Stimulated activated CD8-positive, alpha-beta memory T cell treated with anti-CD3 and anti-CD28 coated beads, Interleukin-4, amount 100 ng/mL, for 1 hour (primary cell): ENCODE data around the gene LRRFIP2.

Experiments
- DNase-seq, 2 donors: peaks; one replicate each; pipeline ENCODE4 v3.0.0-alpha.2; 2020; ENCODE audit warnings: low read depth in 2 of 2, low spot score in 1 of 2

The LRRFIP2 gene

DNA sequence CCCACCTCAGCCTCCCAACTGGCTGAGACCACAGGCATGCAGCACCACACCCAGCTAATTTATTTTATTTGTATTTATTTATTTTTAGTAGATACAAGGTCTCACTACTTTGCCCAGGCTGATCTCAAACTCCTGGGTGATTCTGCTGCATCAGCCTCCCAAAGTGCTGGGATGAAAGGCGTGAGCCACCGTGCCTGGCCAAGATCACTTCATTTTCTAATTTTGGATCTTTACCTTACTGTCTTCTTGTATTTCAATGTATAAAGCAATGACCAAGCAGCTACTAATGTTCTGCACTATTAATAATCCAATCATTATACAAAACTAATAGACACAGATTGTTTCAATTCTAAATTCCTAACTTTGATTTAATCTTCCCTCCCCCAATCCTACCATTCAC is 56.2 kb downstream of the LRRFIP2 start:
- DNase-seq, result no peak

DNA sequence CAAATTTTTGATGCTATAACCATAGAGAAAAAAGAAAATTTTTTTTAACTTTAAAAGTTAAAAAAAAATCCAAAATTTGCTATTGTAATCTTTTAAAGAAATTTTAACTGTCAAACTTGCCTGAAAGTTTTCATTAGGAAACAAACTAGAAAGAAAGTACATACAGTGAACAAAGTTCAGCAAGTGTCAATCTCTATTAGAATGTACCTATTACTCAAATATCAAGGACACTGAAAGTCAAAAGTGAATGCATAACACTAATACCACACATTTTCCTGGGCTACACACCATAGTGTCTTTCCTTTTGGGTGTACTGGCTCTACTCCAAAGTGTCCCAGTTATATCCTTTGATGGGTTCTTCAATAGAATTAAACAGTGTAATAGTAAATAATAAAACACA is 56.8 kb downstream of the LRRFIP2 start:
- no peak for DNase-seq

DNA sequence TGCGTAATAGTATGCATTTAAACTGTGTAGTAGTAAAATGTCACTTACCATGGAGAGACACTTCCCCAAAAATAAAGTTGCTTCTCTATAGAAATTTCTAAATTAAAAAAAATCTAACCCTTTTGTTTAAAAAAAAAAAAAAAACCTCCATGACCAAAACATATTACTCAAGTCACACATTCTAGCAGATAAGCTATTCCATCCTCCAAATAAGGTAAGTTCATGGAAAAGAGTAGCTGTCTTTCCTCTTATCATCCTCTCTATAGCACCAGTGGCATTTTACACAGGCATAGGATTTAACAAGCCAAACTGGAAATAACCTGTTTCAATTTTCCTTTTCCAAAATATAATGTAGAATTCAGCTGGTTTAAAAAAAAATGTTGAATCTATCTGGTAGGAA is 57.4 kb downstream of the LRRFIP2 start:
- no peak for DNase-seq

DNA sequence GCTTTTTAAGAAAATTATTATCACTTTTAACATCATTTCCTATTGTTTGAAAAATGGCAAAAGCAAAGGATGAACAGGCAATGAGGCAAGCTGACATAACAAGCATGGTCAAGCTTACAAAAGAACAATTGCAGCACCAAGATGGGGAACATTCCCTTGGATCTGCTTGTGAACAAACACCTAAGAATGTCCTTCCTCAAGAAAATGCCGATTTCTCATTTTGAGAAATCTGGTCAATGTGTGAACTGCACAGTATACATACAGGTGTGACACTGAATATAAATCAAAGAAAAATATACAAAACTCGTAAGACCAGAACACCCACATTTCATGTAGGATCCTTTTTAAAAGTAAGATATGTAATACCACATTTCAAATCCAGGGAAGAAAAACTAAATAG is 58.9 kb downstream of the LRRFIP2 start:
- no peak for DNase-seq

DNA sequence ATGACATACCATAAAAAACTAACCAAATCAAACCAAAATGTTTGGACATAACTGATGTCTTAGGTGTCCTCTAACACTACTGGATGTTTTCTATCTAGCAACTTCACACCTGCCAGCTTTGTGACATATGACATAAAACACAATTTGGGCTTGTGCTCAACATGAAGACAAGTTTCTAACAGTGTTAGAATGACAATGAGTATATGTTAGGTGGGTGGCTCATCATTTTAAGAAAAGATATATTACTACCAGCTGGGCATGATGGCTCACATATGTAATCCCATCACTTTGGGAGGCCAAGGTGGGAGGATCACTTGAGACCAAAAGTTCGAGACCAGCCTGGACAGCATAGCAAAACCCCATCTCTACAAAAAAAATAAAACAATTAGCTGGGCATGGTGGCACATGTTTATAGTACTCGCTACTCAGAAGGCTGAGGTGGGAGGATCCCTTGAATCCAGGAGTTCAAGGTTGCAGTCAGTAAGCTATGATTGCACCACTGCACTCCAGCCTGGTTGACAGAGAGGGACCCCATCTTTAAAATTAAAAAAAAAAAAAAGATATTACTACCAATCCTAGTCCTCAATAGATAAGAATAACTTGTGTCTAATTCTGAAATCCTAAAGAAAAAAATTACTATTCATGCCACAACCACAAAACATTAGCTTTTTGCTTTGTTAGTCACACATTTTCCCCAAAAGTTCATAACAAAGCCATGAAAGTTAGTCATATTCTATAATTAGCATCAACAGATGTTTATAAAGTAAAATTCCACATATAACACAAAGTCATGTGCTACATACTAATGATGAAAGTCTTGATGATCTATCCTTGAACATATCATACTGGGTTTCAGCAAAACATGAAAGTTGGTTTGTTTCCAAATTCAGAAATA is 59.9 kb downstream of the LRRFIP2 start:
- DNase-seq, result no peak

DNA sequence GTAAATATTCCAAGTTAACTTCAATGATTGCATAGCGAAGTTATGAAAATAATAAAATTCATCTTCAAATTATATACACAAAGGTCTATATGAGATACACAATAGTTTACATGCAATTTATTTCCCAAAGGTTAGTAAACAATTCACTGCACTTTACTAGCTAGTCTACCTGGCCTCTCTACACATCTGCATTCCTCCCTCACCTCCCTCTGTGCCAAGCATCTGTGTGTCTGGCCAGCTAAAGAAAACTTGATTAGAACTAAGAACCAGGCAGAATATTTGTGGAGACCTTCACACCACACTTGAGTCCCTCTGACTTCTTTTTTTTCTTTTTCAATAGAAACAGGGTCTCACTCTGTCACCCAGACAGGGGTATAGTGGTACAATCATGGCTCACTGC is 61.4 kb downstream of the LRRFIP2 start:
- no peak for DNase-seq

DNA sequence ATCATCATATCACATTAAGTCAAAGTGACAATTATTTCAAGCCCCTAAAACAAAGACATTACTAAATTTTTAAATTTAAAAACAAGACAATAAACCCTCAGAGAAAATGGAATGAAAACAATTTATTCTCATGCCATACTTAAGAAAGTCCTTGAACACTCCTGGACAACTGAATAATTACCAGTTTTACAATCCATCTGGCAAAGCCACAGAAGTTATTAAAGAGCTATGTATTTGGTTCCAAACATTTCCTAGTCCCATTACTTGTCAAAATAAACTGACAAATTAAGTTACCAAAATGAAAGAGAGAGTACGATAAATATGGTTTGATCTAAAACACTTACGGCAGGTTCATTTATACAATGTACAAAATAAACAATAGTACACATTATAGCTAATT is 63.2 kb downstream of the LRRFIP2 start:
- no peak for DNase-seq

DNA sequence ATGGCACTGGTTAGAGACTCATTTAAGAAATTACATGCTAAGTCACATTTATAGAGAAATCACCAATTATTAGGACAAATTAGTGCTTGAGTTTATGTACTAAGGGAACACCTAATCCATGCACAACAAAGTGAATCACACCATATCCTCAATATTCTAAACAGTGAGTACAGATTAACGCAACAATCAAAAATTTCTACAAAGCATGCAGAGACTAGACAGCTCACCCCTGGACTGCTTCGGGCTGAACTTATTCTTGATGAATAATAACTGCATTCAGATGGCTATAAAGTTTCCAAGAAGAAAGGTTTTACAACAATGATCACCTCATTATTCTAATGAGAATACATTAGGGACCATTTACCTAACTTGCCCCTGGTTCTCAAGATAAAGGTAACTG is 66.5 kb downstream of the LRRFIP2 start:
- DNase-seq, result no peak

DNA sequence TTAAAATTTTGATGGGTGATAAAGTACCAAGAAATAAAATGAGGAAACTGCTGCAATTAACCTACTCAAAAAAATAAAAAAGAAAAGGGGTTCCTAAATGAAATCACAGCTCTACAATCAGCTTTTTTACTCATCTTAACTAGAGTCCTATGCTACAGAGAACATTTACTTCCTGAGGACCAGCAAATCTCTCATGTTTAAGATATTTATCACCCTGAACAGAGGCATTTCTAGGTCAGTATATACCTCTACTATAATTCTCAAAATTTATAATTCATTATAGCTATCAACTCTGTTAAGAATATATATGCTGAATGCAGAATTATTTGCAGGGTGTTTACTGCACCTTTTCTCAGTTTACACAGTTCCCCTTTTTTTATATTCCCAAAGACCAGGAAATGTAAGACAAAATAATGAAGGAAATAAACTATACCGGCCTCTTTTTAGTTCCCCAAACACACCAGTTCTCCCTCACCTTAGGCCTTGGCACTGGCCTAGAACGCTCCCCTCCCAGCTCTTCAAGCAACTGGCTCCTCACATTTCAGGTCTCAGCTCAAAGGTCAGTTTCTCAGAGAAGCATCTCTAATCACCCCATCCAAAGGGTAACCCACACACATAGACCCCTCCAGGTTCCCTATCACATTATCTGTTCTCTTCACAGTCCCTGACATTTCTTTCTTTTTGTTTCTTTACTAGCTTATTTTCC is 71.1 kb downstream of the LRRFIP2 start:
- no peak for DNase-seq

DNA sequence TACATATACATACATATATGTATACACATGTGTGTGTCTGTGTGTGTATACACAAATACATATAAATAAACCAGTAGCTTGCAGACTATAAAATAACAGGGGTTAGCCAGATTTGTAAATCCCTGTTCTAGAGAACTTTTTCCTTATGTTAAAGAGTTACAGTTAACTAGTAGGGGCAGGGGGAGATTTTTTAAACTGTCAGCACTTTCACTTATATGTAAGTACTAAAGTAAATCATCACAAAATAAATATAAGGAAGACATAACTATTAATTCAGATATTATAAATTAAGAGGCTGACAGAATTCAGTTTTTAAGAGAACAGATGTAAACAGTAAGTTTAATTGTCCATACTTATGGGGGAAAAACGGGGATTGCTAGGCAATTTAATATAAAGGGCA is 74.0 kb downstream of the LRRFIP2 start:
- DNase-seq, result no peak

DNA sequence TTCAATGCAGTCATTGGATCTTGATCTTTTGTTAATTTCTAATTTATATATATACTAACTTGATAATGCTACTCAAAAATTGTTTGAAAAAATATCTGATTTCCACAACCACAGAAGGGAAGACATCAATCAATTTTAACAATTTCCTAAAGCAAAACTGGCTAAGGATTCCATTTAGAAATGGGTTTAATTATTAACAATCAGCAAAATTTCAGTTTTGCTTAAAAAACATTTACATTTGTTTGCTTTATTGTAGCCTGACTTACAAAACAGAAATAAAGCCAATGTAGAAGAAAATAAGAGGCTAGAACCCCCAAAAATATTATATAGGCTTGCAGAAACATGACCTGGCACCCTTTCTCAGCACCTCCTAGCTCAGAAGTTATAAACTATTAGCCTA is 74.9 kb downstream of the LRRFIP2 start:
- DNase-seq, result no peak

DNA sequence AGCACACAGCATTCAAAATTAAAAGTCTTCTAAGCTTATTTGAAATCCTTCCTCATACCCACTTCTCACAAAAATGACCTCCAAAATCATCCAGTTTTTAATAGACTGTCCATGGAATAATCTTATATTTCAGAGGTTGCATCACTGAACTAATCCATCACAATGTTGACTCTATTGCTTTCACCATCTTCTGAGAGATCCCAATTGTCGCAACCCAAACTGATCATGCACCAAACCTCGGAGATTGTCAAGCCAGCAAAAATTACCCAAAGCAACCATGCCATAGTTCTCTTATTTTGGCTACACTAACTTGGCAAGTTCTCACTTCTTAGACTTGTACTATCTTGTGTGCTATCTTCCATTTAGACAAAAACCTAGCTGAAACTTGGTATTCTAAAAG is 75.5 kb downstream of the LRRFIP2 start:
- DNase-seq, result no peak

DNA sequence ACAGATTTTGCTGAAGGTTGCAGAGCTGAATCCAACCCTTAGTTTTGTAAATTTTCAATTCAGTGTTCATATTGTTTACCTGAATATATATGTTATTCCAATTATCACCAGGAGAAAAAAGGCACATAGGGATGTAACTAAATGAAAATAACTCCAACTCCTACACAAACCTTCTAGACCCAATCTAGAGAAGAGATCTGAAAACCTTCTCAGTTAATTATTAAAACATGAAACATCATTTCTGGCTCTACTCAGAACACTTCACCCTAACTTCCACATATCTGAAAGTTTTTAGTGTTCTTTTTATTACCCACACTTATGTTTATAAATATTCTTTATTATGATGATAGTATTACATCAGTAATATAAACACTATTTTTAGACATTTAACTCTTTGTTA is 76.6 kb downstream of the LRRFIP2 start:
- DNase-seq, result no peak

DNA sequence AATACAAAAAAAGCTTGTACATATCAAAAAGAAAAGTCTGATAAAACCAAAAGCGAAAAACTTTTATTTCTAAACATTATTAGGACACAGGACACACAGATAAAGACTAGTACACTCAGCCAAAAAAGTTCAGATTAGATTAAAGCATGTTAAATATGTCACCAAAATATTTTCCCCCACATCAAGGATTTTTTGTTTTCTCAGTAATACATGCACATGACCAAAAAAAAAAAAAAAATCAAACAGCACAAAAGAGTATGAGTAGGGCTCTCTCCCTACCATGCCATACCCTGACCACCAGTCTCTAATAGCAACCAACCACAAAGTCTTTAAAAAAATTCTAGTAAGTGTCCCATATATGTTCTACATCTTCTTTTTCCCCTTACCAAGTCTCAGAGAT is 77.4 kb downstream of the LRRFIP2 start:
- DNase-seq, result no peak

DNA sequence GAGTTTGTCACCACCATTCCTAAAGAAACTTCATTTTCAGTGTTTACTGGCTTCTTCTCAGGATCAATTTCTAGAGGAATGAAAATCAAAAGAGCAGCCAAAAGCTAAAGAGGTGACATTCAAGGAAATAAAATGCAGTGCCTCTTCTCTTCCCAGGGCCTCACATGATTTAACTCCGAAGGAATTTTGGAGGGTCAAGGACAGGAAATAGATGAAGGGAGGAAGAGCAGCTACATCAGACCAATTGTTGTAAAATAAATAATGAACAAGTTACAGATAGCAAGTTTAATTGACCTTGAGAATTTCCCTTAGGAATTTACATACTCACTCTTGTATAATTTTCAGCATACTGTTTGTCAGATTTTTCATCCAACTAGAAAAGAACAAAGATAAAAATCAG is 78.1 kb downstream of the LRRFIP2 start:
- DNase-seq, result no peak

DNA sequence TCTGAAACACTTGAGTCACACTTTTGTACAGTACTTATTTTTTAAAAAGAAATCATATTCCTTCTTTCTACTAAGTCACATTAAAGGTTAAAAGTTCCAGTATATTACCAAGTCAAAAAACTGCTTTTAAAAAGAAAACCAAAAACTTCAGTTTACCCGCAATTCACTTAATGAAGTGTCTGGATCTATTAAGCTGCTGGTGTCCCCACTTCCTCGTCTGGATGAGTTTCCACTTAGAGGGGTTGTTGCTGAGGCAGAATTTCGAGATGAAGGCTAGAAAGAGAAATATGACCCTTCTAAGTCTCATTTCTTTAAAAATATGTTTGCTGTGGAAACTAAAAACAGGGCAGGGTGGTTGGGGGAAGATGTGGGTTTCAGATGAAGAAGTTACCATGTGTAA is 79.7 kb downstream of the LRRFIP2 start:
- DNase-seq, result no peak

DNA sequence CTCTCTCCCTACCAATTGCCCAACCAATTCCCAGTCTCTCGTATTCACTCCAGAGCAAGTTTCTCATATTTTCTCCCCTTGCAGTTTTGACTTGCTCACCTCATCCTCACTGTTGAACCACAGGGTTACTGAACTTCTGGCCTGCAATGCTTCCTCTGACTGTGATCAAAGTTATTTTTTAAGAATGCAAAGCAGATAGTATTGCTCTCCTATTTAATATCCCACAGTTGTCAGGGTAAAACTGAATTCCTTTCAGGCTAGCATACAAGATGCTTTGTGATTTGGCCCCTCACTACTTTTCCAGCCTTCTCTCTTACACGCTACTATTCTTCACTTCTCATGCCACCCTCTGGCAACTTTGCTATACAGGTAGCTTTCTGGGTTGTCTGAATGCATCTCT is 80.9 kb downstream of the LRRFIP2 start:
- no peak for DNase-seq

DNA sequence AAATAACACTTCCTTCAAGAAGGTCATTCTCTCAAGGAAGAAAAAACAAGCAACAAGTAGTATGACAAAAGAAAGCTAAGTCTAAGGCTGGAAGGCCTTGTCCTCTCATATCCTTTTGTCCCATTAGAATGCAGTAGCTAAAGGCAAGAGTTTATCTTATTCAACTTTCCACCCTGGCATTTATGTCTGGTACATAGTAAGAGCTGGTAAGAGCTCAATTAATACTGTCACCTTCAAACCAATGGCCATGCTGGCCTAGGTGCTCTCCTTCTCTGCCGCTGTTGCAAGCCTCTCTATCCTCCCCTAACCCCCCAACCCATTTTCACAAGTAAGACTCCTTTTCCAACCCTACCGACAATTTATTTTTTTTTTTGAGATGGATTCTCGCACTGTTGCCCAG is 81.9 kb downstream of the LRRFIP2 start:
- DNase-seq, result no peak

DNA sequence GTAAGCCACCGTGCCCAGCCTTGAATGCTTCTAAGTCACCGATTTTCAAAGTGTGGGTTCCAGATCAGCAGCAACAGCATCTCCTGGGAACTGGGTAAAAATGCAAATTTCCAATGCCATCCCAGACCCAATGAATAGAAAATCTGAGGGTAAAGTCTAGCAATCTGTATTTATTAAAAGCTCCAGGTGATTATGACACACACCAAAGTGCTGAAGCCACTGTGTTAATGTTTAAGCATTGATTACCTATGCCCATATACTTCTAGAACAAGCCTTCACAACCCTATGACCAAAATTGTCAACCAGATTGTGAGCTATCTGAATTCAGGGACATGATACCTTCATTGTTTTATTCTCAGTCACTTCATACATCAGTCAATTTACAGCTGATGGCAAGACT is 86.5 kb downstream of the LRRFIP2 start:
- no peak for DNase-seq

DNA sequence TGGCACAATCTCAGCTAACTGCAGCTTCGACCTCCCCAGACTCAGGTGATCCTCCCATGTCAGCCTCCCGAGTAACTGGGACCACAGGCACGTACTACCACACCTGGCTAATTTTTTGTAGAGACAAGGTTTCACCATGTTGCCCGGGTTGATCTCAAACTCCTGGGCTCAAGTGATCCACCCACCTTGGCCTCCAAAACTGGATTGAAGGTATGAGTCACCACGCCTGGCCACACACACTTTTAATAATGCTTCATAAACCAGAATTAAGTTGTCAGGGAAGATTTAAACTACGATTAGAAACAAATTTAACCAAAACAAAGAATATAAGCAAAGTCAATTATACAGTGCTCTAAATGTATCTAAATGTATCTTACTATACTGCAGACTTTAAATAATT is 87.5 kb downstream of the LRRFIP2 start:
- no peak for DNase-seq

DNA sequence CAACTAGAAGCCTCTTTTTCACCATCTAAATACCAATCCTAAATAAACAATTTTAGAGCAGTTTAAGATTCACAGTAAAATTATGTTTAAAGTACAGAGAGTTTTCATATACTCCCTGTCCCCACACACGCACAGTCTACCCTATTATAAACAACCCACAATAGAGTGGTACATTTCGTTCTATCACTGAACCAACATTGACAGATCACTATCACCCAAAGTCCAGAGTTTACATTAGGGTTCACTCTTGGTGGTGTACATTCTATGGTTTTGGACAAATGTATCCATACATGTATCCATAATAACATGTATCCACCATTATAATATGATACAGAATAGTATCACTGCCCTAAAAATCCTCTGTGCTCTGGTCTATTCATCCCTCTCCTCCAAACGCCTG is 92.1 kb downstream of the LRRFIP2 start:
- no peak for DNase-seq

DNA sequence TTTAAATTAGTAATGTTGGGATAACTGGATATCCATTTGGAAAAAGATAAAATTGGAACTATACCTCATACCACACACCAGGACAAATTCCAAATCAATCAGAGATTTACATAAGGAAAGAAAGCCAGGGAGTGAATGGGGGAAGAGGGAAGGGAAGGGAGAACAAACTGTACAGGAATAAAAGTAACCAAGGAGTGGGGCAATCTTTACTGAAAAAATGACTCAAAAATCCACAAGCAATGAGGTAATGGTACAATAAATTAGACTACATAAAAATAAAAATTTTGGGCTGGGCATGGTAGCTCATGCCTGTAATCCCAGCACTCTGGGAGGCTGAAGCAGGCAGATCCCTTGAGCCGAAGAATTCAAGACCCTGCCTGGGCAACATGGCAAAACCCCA is 98.4 kb downstream of the LRRFIP2 start:
- DNase-seq, result no peak

DNA sequence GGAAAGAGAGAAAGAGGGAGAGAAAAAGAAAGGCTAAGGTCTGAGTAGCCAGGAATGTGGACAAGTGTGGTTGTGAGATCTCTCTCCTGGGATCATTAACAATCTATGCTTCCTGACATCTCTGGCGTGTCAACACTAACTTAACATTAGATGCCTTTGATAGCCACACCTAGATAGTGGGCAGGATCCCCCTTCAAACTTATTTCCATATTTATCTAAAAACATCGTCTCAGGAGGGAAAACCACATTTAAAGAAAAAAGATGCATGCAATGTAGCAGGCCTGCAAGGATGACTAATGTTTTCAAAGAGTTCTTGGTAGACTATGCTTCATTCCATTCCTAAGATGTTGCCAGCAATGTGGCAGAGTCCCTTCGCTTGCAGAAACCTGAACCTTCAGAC is 100.2 kb downstream of the LRRFIP2 start:
- DNase-seq, result no peak
